Measurements from ENCODE around the gene PCDHGB5.

DNA sequence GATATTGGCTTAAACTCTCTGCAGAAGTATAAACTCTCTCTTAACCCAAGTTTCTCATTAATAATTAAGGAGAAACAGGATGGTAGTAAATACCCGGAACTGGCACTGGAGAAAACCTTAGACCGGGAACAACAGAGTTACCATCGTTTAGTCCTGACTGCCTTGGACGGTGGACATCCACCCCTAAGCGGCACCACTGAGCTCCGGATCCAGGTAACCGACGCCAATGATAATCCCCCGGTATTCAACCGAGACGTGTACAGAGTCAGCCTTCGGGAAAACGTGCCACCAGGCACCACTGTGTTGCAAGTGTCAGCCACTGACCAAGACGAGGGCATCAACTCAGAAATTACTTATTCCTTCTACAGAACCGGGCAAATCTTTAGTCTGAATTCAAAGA, 861 bp downstream of the PCDHGB5 start:
- TF ChIP-seq CTCF (IDR thresholded peaks at IDR 0.05; ENCODE audit: insufficient read depth, low read length) (no peak), GABPA (IDR thresholded peaks at IDR 0.05; ENCODE audit: low read depth) (no peak), REST (IDR thresholded peaks at IDR 0.05; ENCODE audit: insufficient replicate concordance, low read depth) (no peak), POLR2AphosphoS5 (IDR thresholded peaks at IDR 0.05; ENCODE audit: low read depth) (no peak)
